Thymus (tissue), 11 donors: ENCODE data around the gene FLYWCH1. TPM values are rescaled to one million over a fixed set of nuclear protein-coding genes. Genes with fewer than 3 reads are reported as not detected.

Source experiments
- DNase-seq, 9 donors: peaks; one replicate each; pipeline ENCODE4 v3.0.0-alpha.2; 2013; ENCODE audit warnings: low spot score in 9 of 9, low read depth in 6 of 9, missing footprints in 1 of 9
- H3K27ac ChIP-seq, 2 donors: one replicate each; pipeline ENCODE4 v1.5.1; 2013; ENCODE audit warnings: control low read depth in 1 of 2, low read depth in 1 of 2, low read length in 1 of 2, mild to moderate bottlenecking in 1 of 2, moderate library complexity in 1 of 2
- H3K27me3 ChIP-seq, 2 donors: one replicate each; pipeline ENCODE4 v1.5.1; 2013; ENCODE audit warnings: low read length in 1 of 2; ENCODE audit not compliant: control insufficient read depth in 2 of 2, insufficient read depth in 1 of 2
- H3K36me3 ChIP-seq, 2 donors: one replicate each; pipeline ENCODE4 v1.5.1; 2013; ENCODE audit warnings: low read length in 1 of 2, mild to moderate bottlenecking in 1 of 2, moderate library complexity in 1 of 2; ENCODE audit not compliant: control insufficient read depth in 2 of 2, insufficient read depth in 2 of 2
- H3K4me1 ChIP-seq, 2 donors: one replicate each; pipeline ENCODE4 v1.5.1; 2013; ENCODE audit warnings: low read length in 2 of 2; ENCODE audit not compliant: control insufficient read depth in 2 of 2, insufficient read depth in 2 of 2
- H3K4me3 ChIP-seq, 2 donors: one replicate each; pipeline ENCODE4 v1.5.1; 2013; ENCODE audit warnings: low read length in 2 of 2, control low read depth in 1 of 2, mild to moderate bottlenecking in 1 of 2
- H3K9me3 ChIP-seq, 2 donors: one replicate each; pipeline ENCODE4 v1.5.1; 2013; ENCODE audit warnings: low read length in 1 of 2, mild to moderate bottlenecking in 1 of 2; ENCODE audit not compliant: control insufficient read depth in 2 of 2, insufficient read depth in 1 of 2
- WGBS: extraction: QIAGEN DNeasy Blood & Tissue Kit; methylation state at CpG from one replicate; pipeline ENCODE4 v1.1.7; 2013; 5-methylcytosine and 5-hydroxymethylcytosine counted together
- polyA plus RNA-seq: library from polyadenylated mRNA; stranded (reverse); fragments of 200-250 nt; gene quantifications from one replicate; pipeline ENCODE4 v1.2.3, GENCODE V29; 2013
- total RNA-seq: library from RNA; stranded (reverse); fragments of 120-200 nt; gene quantifications from one replicate; pipeline ENCODE4 v1.2.4, GENCODE V29; 2013
- donor health status: healthy.

Gene FLYWCH1
- total and polyA plus RNA-seq, 2 donors, result 9.6 to 34.1 TPM

- Histone ChIP-seq H3K27ac (peak within 1 kb of the TSS; percentile 82 to 89), H3K9me3 (peaks cover 0 to 4% of the 10 kb centered on the region in 2 donors), H3K4me3 (peak within 1 kb of the TSS; percentile 87 to 92), H3K4me1 (peaks cover 7 to 34% of the 10 kb centered on the region in 2 donors), H3K36me3 (peaks cover 22 to 28% of the 10 kb centered on the region in 2 donors), H3K27me3 (peaks cover 1 to 22% of the 10 kb centered on the region in 2 donors)
- peak in 8 of 9 donors; percentile 77 to 95 (median 90) for DNase-seq
- WGBS, result 7% methylated on average over 91 of the region's 91 CpGs
Observed at GRCh38 chr16:2980227-2981176, 68.8 kb downstream of the FLYWCH1 start, which contains the start of gene PKMYT1. TSS of gene PKMYT1 (minus strand) at chr16:2980446. CDS start at chr16:2979657, 789 bp downstream.

- 85% methylated on average over 33 of the region's 33 CpGs for WGBS
- DNase-seq, result no peak
- Histone ChIP-seq H3K9me3 (peaks cover 0 to 4% of the 10 kb centered on the region in 2 donors), H3K4me3 (peak overlapping the region in 1 of 2 donors; percentile 92), H3K36me3 (peaks cover 14 to 19% of the 10 kb centered on the region in 2 donors), H3K27ac (no peak overlapping the region), H3K4me1 (peaks cover 7 to 34% of the 10 kb centered on the region in 2 donors), H3K27me3 (peaks cover 3 to 30% of the 10 kb centered on the region in 2 donors)
Observed at GRCh38 chr16:2981177-2981898, 69.6 kb downstream of the FLYWCH1 start.

GRCh38 chr16:2981899-2982250, 70.1 kb downstream of the FLYWCH1 start:
- DNase-seq, result no peak
- Histone ChIP-seq H3K9me3 (peaks cover 0 to 4% of the 10 kb centered on the region in 2 donors), H3K27me3 (peaks cover 3 to 30% of the 10 kb centered on the region in 2 donors), H3K27ac (no peak overlapping the region), H3K4me1 (peaks cover 7 to 34% of the 10 kb centered on the region in 2 donors), H3K36me3 (peaks cover 8 to 14% of the 10 kb centered on the region in 2 donors), H3K4me3 (no peak overlapping the region)
- 88% methylated on average over 4 of the region's 4 CpGs for WGBS

GRCh38 chr16:2982402-2982801, 70.7 kb downstream of the FLYWCH1 start:
- 97% methylated on average over 5 of the region's 5 CpGs for WGBS
- Histone ChIP-seq H3K36me3 (peaks cover 3 to 9% of the 10 kb centered on the region in 2 donors), H3K27ac (no peak overlapping the region), H3K4me3 (no peak overlapping the region), H3K4me1 (peaks cover 7 to 39% of the 10 kb centered on the region in 2 donors), H3K9me3 (peaks cover 0 to 4% of the 10 kb centered on the region in 2 donors), H3K27me3 (peaks cover 3 to 32% of the 10 kb centered on the region in 2 donors)
- no peak for DNase-seq

GRCh38 chr16:2983706-2984136, 72.0 kb downstream of the FLYWCH1 start:
- DNase-seq, result peak in 3 of 9 donors; percentile 65 to 78 (median 76)
- Histone ChIP-seq H3K9me3 (no peaks in the 10 kb centered on the region), H3K4me3 (no peak overlapping the region), H3K36me3 (no peaks in the 10 kb centered on the region), H3K27me3 (peaks cover 6 to 38% of the 10 kb centered on the region in 2 donors), H3K27ac (no peak overlapping the region), H3K4me1 (peaks cover 7 to 36% of the 10 kb centered on the region in 2 donors)
- WGBS, result 11% methylated on average over 42 of the region's 42 CpGs

- Histone ChIP-seq H3K36me3 (no peaks in the 10 kb centered on the region), H3K9me3 (no peaks in the 10 kb centered on the region), H3K4me1 (peaks cover 2 to 41% of the 10 kb centered on the region in 2 donors), H3K4me3 (no peak overlapping the region), H3K27me3 (peaks cover 9 to 51% of the 10 kb centered on the region in 2 donors), H3K27ac (no peak overlapping the region)
- DNase-seq, result no peak
- 97% methylated on average over 9 of the region's 9 CpGs for WGBS
Observed at GRCh38 chr16:2985462-2985861, 73.7 kb downstream of the FLYWCH1 start.

- H3K27ac ChIP-seq, result peak overlapping the region in 1 of 2 donors; percentile 10
- 96% methylated on average over 15 of the region's 15 CpGs for WGBS
Observed at GRCh38 chr16:2985893-2986355, 74.2 kb downstream of the FLYWCH1 start.

GRCh38 chr16:2986623-2987188, 75.0 kb downstream of the FLYWCH1 start:
- peaks cover 9 to 58% of the 10 kb centered on the region in 2 donors for H3K27me3 ChIP-seq
- no peak overlapping the region for H3K4me3 ChIP-seq
- no peak overlapping the region for H3K27ac ChIP-seq
- H3K4me1 ChIP-seq, result peaks cover 0 to 34% of the 10 kb centered on the region in 2 donors
- WGBS, result 73% methylated on average over 17 of the region's 17 CpGs
- no peak for DNase-seq
- no peaks in the 10 kb centered on the region for H3K9me3 ChIP-seq
- no peaks in the 10 kb centered on the region for H3K36me3 ChIP-seq

More at GRCh38 chr16:2985893-2986355, 74.2 kb downstream of the FLYWCH1 start:
- Histone ChIP-seq H3K4me1 (peaks cover under 1 to 40% of the 10 kb centered on the region in 2 donors), H3K9me3 (no peaks in the 10 kb centered on the region), H3K27me3 (peaks cover 9 to 56% of the 10 kb centered on the region in 2 donors), H3K36me3 (no peaks in the 10 kb centered on the region), H3K4me3 (no peak overlapping the region)
- no peak for DNase-seq
